Mesenteric fat pad (tissue), 1 donor: Measurements from ENCODE around the gene IRX2. TPM values are rescaled to one million over a fixed set of nuclear protein-coding genes. Genes with fewer than 3 reads are reported as not detected.

Experiments used
- DNase-seq: peaks from one replicate; pipeline ENCODE4 v3.0.0-alpha.2; 2020; ENCODE audit warnings: low spot score
- total RNA-seq: library from RNA; stranded (reverse); fragmentation: NEBNext Ultra II Directional; extraction: Animal tissue kit (Norgen Biotek cat#: 25700); gene quantifications from one replicate; pipeline ENCODE4 v1.2.1, GENCODE V29; 2021
- donor health status: DM: yes; HTN: yes; CAD: no.

Gene IRX2
- total RNA-seq, 1 donor from 2014 or later: 0.45 TPM

DNA sequence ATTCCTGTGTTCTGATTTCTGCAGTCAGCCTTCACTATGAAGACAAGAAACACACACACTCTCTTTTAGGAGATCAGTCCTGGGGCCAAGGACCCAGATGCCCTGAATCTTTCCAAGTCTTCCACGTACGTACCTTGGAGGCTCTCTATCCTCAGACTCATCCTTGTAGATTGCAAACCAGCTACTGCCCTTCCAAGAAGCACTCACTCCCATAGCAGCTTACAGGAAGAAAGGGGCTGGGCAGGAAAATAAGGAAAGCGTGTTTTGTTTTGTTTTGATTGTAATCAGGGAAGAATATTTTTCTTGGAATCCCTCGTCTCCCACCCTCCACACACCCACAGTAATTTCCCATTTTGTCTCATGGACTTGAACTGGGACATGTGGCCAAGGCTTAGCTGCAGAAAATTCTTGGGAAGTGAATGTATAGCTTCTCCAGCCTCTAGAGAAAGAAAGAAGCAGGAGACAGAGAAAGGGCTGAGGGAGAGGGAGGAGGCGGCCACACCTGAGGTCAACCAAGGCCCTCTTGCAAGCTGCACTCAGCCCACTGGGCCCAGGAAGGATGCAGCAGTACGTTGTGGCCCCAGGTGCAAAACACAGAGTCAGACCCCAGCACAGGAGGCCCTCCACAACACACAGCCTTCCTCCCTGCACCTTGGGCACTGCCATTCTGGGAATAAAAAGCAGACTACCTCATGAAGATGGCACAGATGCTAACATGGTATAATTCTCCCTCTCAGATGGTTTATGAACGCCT lies 29.9 kb downstream of the IRX2 start:
- no peak for DNase-seq

GRCh38 chr5:2719332-2719731 lies 32.1 kb downstream of the IRX2 start:
- no peak for DNase-seq

GRCh38 chr5:2718115-2718514 lies 33.4 kb downstream of the IRX2 start:
- DNase-seq: peak; percentile 12

DNA sequence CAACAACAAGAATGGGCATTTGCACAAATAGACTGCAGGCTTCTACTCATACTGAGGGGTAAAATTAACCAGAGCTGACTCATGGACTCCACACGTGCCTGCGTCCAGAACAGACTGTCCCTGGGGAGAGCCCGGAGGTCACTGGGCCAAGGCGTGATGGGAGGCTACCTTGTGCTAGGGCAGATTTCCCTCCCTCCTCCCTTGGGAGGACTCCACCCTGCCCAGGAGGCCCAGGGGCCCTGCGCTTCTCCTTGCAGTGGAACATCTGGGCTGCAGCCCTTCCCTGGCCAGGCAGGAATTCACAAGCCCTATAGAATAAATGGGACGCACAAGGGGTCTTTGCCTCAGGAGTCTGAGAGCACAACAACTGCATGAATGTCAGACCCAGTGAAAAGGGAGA lies 35.6 kb downstream of the IRX2 start:
- peak; percentile 68 for DNase-seq

DNA sequence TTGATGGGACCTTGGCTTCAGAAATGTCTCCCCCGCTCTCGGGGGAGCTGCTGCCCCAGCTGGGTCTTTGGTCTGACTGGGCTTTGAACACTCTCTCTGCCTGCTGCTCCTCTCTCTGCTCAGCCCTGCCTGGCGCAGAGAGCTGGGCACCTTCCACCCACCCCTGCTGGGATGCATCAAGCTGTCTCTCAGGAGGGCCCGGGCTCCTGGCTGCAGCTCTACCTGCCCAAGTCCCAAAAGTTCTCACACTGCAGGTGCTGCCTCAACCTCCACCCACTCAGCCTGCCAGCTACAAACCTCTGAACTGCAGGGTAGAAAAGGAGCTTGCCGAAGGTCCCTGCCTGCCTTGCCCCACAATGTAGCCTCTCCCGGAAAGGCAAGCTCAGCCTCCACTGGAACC lies 36.7 kb downstream of the IRX2 start:
- DNase-seq: peak; percentile 71

- peak; percentile 47 for DNase-seq
These were observed 37.5 kb downstream of the IRX2 start for GRCh38 chr5:2714026-2714425.

- peak; percentile 62 for DNase-seq
These were observed 39.7 kb downstream of the IRX2 start for GRCh38 chr5:2711446-2712425.

DNA sequence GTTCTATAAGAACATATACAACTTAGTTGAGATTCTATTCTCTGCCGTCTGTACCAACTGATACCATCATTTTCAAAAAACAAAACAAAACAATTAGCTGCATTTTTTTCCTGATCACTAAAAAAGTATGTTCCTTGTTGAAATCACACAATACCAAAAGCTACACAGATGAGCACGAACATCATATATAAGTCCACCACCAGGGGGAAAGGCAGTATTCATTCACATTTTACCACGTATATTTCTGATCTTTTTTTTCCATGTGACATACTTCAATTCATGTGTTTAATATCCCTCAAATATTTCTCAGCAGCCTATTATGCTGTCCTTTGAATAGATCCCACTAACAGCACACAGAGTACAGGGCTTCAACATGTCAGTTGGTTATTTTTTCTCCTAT lies 40.6 kb downstream of the IRX2 start:
- DNase-seq: no peak

DNA sequence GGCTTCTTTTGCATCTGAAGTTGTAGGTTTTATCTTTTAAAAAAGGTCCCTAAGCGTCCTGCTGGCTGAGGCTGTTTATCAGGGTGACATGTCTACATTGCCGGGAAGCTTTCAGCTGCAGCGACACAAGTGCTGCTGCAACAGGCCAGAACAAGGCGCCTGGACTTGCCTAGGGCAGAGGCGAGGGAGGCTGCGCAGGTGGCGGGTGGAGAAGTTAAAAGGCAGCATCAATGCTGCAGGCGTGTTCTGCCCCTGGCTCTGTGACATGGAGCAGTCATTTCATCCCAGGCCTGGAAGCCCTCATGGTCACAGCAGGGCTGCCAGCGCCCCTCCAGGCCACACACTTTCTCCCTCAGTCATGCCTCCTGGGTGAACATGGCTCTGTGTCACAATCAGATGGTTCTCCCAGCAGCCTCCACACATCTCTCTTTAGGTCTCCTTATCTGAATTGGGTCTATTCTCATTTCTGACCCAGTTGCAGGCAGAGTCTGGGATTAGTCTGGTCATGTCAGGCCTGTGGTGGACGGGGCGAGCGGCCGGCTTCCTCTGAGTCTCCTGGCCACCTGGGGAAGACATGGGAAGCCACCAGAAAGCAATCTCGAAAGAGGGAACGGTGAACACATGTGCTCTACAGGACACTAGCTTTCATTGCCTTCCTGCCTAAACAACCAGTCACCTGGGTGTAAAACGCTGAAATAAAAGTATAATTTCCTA lies 41.3 kb downstream of the IRX2 start:
- peak; percentile 73 for DNase-seq

DNA sequence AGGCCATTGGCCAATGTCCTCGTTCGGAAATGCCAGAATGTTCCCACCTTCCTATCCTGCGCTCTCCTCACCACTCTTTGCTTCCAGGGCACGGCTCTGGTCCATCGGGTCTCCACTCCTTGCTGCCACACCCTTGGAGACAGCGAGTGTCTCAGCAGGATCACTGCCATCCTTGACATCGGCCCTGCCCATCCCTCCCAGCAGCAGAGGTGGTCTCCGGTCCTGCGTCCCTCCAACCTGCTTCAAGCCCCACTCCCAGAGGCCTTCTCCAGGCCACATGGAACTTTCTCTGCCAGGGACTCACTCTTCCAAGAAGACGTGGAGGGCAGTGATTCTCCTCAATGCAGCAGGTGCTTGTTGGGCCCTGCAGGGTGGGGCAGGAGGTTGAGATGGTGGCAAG lies 42.7 kb downstream of the IRX2 start:
- peak; percentile 64 for DNase-seq

DNA sequence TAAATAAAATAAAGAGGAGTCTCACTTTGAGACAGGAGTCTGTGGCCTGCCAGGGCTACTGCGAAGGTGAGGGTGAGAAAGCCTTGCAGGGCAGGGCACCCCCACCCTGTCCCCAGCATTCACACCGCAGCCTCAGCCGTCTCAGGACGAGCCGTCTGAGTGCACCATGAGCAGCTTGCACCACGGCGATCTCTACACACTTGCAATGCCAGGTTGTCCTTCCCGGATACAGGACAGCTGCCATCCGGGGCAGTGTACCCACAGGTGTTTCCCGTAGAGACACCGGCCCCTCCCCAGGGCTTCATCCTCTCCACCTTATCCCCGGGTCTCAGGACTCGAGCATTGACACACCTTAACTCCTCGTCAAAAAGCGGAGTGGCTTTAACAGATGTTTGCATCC lies 43.3 kb downstream of the IRX2 start:
- peak; percentile 69 for DNase-seq

DNA sequence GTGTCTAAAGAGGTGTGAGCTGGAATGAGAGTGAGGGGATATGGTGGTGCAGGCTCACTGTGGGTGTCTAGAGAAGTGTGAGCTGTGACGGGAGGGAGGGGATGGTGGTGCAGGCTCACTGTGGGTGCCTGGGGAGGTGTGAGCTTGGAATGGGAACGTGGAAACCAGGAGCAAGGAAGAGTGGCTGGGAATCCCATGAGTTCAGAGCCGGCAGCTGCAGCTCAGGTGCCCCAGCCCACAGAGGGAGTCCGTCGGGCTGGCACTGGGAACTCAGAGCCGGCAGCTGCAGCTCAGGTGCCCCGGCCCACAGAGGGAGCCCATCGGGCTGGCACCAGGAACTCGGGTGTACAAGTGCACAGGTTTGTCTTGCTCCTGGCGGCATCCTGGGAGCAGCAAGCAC lies 45.6 kb downstream of the IRX2 start:
- peak; percentile 55 for DNase-seq

DNA sequence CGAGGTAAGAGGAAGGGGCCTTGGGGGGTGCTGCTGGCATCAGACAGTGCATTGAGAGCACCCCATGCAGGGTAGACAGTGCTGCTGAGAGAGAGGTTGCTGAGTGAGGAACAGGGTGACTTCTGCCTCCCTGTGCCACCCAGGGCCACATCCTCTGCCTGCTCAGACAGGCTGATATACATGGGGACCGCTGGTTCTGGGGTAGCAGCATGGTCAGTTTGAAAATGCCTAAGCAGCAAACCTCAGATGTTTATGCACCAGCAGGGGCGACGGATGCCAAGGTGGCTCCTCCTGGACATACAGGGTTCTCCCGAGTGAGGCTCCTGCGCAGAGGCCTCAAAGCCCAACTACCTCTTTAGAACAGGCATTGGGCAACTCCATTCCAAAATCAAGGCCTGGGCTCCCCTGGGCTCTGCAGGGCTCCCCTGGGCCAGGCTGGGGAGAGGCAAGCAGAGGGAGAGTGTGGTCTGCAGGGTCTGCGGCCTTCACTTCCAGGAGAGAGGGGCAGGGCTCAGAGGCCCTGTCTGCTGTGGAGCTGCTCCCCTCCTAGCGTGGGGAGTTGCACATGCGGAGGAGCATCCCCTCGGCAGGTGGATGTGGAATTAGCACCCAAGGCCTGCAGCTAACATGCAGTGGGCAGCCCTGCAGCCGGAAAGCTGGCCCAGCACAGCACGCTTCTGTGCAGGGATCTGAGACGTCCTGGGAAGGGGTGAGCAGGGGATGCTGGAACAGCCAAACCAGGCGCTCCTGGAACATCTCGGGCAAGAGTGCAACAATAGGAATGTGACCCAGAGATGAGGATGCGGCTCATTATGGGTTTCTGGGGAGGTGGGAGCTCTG lies 46.5 kb downstream of the IRX2 start:
- DNase-seq: peak; percentile 81

DNA sequence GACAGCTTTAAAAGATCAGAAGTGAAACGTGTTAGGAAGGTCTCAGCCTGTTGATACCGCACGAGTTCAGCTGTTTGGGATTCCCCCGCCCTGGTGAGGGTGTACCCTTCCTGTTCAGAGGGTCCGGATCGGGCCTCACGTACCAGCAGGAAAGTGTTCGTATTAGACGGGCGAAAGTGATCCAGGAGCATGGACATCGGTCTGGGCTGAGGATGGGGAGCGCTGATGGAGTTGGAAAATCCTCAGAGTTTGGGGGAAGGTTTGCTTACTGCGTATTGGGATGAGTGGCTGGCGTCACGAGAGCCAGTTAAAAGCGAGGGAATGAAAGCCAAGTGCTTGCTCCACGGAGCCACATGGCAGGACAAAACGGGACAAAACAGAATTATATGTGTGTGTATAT lies 47.4 kb downstream of the IRX2 start:
- peak; percentile 68 for DNase-seq

DNA sequence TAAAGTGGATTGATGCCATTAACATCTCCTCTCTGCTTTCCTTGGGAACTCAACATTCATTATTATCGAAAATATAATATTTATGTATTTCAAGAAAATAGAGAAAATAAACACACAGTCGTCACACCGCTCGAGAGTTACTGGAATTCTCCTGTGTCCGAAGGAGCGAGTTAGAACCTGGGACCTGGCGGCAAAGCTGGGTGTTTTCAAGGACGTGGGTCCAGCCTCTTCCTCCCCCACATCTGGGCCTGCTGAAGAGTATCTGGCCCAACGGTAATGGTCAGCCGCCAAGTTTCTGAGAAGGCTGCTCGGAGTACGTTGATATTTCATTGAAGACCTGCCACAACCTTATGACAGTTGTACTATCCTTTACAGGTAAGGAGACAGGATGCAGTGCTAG lies 47.9 kb downstream of the IRX2 start:
- DNase-seq: no peak

DNA sequence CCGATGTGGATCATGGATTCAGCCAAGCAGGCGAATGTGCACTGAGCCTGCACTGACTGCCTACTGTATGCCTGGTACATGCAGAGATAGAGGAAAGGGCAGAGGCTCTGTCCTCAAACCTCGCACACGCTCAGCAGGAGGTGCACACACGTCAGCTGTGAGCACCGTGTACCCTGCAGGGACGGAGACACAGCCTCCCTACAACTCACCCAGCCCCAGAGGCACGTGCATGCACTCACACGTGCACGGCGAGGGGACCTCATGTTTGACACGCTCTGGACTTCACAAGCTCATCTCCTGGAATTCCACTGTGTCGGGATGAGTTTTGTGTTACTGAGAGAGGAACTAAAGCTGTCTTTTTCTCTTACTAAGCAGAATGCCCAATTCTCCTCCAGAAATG lies 48.4 kb downstream of the IRX2 start:
- no peak for DNase-seq

- DNase-seq: no peak
These were observed 49.2 kb downstream of the IRX2 start for GRCh38 chr5:2702096-2702879.

- DNase-seq: no peak
These were observed 49.9 kb downstream of the IRX2 start for GRCh38 chr5:2701592-2701991.

DNA sequence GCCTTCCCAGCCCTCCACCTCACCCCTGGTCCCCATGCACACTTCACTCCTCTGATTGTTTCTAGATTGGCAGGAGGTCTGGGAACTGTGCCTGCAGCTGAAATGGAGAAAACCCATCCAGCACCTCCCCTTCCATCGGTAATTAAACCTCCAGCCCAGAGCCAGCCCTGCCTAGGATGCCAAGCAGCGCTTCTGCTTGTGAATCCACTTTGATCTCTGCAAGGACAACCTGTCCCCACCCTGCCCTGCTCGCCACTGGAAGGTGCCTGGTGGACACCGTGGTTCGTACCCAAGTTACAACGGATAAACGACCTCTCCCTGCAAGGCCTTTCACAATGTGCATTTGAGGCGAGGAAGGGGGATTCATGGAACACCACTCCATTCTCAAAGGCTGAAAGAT lies 50.6 kb downstream of the IRX2 start:
- no peak for DNase-seq

GRCh38 chr5:2699686-2700085 lies 51.8 kb downstream of the IRX2 start:
- DNase-seq: no peak
